GM21360 (cell line): ENCODE results near the gene KCNJ3.

Experiments
- ATAC-seq: cut with Tn5 transposase; IDR thresholded peaks from one replicate; pipeline ENCODE4 v1.9.1; 2021; ENCODE audit warnings: mild to moderate bottlenecking, moderate library complexity; ENCODE audit not compliant: unreplicated experiment

The KCNJ3 gene

GRCh38 chr2:154704991-154705390 is 6.5 kb downstream of the KCNJ3 start:
- no peak for ATAC-seq

GRCh38 chr2:154706660-154707059 is 8.2 kb downstream of the KCNJ3 start:
- no peak for ATAC-seq

DNA sequence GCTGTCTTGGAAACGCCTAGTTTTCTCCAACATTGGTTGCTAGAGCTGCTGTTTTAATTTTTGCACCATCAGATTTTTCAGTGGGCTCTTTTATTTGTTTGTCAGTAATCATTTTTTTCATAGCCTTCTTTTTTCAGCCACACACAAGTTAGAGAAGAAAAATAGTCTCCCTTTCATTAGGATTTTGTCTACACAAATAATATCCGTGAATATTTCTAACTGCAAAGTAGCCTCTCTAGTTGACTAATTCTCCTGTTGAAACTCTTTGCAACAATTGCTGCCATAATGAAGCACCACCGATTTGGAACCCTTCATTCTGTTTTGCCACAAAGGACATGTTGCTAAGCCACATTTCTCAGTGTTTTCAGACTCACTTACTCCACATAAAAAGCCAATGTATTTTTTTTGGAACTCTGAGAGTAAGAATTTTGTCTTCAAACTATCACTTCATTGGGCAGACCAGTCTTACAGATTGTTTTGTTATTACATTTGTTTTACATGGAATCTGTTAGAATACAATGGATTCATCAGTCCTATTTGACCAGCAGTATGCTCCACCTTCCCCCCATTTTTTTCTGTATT is 9.6 kb downstream of the KCNJ3 start:
- ATAC-seq, result no peak

GRCh38 chr2:154709215-154709614 is 10.7 kb downstream of the KCNJ3 start:
- ATAC-seq, result no peak

DNA sequence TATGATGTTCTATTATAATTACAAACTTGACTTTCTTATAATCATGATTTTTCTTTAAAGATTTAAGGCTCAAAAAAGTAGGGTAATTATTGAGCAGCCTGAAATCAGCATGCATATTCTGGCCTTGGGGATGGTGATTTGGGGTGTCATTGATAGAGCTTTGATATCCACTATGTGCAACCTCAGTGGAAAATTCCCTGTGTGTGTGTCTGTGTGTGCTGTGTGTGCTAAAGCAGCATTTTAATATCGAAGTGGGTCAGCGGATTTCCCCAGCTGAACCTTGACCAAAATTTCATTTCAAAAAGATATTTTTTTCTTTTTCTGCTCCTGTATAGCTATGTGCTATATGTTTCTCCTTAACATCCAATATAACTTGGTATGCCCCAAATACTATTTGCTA is 11.6 kb downstream of the KCNJ3 start:
- ATAC-seq, result no peak

- ATAC-seq, result no peak
Observed at GRCh38 chr2:154710685-154711084, 12.2 kb downstream of the KCNJ3 start.

DNA sequence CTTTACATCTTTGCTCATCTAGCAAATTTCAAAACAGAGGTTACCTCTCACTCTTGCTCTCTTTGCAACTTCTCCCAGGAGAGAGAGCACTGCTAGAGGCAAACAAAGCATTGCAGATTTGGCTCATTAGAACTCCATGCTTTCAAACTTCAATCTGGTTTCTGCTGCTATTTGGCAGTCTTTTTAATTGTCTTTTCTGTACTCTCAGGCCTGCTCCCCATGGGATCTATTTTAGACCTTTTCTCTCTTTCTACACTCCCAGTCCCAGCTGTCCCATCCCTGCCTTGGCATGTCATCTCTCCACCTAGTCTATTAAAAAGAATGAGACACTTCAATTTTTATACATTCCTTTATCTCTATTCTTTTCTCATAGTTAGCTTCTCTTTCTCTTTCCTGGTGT is 15.2 kb downstream of the KCNJ3 start:
- no peak for ATAC-seq

DNA sequence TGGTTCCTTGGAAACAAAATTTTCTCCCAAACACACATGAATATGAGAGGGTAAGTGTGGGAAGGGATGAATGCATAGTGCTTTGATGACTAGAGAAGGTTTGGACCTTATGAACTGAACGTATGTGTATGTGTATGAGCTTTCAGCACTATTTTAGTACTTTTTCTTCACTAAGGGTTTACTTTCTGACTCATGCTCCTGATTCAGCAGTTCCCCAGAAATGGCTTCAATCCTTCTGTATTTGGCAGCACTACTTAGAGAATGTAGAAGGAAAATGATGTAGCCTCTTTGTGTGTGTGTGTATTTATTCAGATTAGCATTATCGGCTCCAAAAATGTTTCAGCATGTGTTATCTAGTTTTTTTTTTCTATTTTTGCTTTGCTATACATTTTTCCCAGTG is 22.2 kb downstream of the KCNJ3 start:
- ATAC-seq, result no peak

- no peak for ATAC-seq
Observed at GRCh38 chr2:154724194-154724797, 25.8 kb downstream of the KCNJ3 start.

DNA sequence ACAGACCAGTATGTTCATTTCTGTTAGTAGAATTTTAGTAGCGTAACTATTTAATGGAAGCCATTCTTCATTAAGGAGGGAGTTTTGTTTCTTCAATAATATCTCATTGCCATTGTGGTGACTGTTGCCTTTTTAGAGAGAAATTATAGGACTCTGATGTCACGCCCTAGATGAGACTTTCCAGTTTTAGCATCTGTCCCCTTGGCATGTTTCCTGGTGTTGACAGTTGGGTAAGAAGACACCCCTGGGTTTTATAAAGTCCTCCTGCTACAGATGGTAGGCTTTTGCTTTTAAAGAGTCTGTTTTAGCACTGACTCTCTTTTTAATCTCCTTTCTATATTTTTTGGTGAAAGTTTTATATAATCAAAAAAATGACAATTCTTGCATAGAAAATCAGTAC is 41.9 kb downstream of the KCNJ3 start:
- ATAC-seq, result no peak

DNA sequence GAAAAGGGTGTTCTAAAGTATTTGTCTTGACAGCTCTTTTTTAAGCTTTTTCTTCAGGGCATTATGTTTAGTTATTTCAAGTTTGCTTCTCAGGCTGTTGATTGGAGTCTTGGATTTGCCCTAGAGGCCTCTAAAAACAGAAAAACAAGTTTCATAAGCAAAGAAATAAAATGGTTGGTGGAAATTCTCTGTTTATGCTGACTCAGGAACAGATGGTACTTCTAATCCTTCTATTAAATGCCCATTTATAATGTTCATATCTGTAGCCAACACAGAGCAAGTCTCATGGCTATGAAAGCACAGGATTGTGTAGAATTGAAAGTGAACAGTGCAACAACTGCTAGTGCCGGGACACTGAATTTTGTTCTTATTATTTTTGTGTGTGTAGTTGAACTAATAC is 60.4 kb downstream of the KCNJ3 start:
- ATAC-seq, result no peak

- ATAC-seq, result no peak
Observed at GRCh38 chr2:154762638-154763037, 64.1 kb downstream of the KCNJ3 start.

DNA sequence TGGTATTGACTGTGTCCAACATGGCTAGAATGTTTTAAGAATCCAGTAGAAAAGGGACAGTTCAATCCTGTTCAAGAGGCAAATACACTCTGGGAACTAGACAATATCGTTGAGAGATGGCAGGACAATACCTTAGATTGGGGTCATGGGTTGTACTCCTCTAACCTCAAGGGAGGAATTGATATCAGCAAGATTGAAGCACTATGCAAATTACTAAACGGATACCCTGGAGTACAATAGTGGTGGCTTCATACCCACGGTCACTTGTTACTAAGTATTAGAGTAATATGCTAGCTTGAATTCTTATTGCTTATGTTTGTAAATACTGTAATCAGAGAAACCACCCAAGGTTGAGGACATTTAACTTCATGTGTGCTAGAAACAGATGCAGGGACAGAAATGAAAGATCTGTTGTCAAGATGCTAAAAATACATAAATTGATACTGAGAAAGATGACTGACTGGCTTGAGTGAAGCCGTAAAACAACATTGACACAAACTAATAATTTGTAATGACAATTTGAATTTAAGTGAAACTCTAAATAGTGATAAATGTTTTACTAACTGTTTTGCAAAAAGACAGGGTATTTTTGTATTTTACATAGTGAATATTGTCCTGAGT is 73.3 kb downstream of the KCNJ3 start:
- no peak for ATAC-seq

DNA sequence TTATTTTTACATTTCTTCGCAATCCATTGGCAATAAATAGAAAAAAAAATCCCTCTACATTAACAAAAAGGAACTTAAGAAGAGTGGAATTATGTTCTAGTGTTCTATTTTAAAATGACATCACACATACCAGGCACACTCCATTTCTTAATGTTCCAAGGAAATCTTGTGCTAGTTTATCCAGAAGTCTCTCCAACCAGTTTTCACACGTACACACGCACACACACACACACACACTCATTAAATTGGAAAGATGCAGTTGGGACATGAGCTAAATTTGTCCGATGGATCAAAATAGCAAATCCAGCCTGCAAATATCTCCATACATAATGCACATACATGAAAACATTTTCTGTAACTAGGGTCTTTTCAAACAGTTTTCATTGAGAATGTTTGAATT is 78.3 kb downstream of the KCNJ3 start:
- ATAC-seq, result no peak

DNA sequence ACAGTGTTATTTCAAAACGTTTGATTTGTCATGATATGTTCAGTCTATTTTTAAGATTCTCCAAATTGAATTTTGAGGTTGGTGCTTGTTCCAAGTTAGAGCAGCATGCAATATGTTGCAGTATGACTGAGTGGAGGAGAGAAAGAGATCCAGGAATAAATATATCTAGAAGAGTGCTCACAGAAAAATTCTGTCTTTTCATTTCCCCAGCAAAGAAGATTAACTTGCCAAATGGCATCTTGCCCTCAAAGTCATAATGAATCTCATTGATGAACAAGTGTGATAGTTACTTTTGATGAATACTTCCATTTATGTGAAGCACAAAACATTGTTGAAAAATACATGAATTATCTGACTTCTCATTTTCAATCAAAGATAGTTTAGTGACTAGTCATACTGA is 95.9 kb downstream of the KCNJ3 start:
- no peak for ATAC-seq

GRCh38 chr2:154795651-154796050 is 97.2 kb downstream of the KCNJ3 start:
- no peak for ATAC-seq

GRCh38 chr2:154804451-154804850 is 106.0 kb downstream of the KCNJ3 start:
- ATAC-seq, result no peak

GRCh38 chr2:154813636-154814035 is 115.1 kb downstream of the KCNJ3 start:
- ATAC-seq, result no peak

DNA sequence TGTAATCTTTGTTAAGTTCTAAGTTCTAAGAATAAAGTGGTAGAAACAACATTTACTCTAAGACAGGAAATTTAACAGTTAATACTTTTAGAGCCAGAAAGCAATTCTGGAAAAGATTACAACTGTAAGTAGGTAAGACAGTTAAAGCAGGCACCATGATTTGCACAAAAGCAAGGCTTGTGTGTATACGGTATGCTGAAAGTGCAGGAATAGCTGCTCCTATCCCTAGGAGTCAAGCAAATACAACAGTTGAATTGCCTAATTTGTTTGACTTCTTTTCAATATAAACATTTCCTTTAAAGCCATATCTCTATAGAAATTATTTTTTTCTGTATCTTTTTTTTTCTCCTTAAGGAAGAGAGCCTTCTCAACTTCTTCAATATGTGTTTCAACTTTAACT is 116.4 kb downstream of the KCNJ3 start:
- no peak for ATAC-seq

- ATAC-seq, result no peak
Observed at GRCh38 chr2:154825358-154825757, 126.9 kb downstream of the KCNJ3 start.

DNA sequence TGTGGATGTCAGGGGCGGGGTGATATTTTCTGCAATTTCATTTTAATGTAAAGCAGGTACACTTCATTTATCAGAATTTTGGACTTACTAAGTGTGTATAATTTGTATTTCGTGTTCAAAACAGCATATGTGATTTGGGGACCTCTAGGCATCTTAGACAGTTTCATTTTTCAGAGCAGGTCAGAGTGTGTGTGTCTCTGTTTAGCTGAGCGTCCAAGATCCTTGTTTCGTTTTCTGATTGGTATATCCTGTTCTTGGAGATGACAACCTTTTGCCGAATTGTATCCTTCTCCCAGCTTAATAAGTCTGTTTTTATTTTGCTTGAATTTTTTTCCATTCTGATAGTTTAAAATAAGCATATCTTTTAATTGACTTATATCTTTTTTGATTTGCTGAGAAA is 128.3 kb downstream of the KCNJ3 start:
- ATAC-seq, result no peak

GRCh38 chr2:154827286-154827685 is 128.8 kb downstream of the KCNJ3 start:
- ATAC-seq, result no peak

GRCh38 chr2:154832711-154833110 is 134.2 kb downstream of the KCNJ3 start:
- no peak for ATAC-seq
